HTERT RPE-1 (cell line): ENCODE data around the gene DFFB.

ENCODE experiments used
- in situ Hi-C: fragments of 300-500 bp; cut with MboI; formaldehyde crosslinking; loops from 4 replicates; pipeline ENCODE4 v1.14.3; 2020; ENCODE audit warnings: low sequenced_read_pairs

Gene DFFB

DNA sequence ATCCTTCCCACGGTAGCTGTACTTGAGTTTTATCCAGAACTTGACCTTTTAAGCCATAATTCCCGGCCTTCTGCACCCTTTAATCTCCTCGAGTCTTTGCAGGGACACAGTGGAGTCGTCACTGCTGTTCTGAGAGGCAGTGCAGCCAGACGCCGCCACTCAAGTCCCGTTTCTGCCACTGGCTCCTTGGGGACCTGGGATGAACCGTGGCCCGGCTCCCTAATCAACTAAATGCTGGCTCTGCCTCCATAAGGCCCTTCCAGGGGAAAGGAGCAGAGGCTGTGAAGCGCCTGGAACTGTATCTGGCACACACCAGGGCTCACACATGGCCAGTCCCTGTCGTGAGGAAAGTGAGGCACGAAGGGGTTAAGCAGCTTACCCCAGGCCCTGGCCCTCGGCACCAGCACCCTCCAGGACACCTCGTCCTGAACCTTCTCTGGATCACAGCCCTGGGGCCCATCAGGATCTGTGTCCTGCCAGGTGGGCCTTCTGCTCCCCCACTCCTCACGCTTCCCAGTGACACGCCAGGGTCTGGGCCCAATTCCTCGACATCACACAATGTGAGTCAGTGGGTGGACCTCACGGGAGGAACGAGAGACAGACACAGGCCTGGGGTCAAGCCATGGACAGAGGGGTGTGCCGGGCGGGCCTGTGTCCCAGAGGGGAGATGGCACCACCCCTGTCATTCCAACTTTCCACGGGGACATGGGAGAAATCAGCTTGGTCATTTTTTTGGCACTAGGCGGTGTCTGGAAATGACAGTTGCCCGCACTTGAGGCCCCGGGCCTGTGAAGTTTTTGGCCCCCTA is 66.3 kb downstream of the DFFB start:
- in situ Hi-C loops, result no loop called here

DNA sequence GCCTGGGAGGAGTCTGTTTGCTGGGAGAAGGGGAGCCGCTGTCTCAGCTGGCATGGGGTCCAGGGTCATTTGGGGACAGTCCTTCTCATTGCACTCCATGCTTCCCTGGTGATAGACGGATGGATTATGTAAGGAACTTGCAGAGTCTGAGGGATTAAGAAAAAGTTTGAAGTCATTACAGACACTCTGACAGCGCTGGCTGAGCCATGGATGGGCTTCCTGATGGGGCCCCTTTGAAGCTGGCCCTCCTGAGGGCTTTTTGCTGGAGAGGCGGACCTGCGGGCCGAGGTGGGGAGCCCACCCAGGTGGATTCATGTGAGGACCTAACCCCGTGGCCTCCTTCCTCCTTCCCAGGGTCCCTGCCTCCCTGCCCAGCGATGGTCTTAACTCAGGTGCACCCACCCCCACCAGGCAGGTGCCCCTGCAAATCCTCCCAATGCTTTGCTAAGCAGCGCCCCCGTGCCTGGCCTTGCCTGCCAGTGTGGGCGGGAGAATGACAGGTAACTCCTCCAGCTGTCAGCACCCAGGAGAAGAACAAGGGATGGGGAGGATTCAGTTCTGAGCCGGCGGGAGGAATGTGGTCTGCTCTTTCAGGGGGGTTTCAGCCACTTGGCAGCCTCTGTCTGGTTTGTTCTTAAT is 67.0 kb downstream of the DFFB start:
- in situ Hi-C loops, result no loop called here

DNA sequence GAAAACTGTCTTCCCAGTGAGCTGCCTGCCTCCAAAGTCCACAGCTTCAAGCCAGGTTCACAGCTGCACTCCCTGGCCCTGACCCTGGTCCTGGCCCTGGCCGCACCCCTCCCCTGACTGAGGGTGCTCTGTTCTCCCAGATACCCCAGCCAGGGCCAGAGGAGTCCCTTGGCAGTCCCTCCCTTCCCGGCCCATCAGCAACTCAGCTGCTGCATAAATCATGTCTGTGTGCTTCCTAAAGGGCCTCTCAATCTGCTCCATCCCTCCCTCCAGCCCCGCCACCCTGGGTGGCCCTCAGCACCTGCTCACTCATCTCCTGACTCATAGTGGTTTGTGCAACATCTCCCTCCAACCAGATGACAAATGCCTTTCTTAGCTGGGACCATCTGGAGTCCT is 67.5 kb downstream of the DFFB start:
- in situ Hi-C loops, result no loop called here

DNA sequence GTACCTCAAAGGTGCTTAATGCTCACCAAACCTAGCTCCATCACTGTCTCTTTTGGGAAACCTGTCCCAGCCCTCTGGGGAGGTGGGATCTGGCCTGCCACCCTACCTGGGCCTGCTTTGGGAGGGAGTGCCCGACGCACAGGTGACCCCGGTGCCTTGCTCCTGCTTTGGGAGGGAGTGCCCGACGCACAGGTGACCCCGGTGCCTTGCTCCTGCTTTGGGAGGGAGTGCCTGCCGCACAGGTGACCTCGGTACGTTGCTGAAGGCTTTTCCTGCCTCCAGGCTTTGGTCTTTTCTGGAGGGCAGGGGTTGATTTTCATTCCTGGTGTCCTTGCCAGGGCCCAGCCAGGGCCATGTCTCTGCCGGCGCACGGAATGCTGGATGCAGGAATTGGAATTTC is 68.0 kb downstream of the DFFB start:
- in situ Hi-C loops, result no loop called here

DNA sequence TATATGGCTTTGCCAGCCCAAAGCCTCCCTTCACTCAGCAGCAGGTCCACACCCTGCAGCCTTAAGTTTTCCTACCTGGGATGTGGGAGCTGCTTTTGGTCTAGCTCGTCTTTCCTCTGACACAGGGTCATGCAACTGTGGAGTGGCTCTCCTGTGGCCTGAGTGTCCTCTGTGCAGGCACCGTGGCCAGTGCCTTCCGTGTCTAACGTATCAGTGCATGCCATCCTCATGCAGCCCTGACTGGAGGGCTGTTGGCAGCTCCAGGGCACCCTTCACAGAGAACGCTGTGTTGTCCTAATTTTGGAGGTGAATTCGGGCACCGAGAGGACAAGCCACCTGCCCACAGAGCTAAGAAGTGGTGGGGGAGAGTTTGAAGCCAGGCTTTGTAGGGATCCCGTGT is 68.5 kb downstream of the DFFB start:
- in situ Hi-C loops, result no loop called here

DNA sequence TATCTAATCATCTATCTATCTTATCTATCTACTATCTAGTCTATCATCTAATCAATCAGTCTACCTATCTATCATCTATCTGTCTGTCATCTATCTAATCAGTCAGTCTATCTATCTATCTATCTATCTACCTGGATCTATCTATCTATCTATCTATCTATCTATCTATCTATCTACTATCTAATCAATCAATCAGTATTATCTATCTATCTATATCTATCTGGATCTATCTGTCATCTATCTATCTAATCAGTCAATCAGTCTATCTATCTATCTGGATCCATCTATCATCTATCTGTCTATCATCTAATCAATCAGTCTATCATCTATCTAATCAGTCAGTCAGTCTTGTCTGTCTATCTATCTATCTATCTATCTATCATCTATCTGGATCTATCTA is 69.7 kb downstream of the DFFB start:
- in situ Hi-C loops, result no loop called here

DNA sequence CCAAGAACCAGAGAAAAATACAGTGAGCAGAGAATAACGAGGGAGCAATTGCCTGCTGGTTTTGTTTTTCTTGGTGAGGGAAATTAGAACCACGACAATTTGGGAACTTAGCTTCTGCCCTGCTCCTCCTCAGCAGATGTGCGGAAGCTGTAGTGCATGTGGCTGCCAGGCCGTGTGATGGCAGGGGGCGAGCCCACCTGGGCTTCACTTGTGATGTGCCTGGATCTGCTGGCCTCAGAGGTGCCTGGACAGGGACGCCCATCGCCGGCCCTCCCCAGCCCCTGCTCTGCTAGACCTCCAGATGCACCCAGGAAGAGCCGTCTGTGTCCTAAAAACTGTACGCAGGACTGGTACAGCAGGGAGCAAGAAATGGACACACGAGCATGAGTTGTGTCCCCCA is 71.3 kb downstream of the DFFB start:
- in situ Hi-C loops, result no loop called here

DNA sequence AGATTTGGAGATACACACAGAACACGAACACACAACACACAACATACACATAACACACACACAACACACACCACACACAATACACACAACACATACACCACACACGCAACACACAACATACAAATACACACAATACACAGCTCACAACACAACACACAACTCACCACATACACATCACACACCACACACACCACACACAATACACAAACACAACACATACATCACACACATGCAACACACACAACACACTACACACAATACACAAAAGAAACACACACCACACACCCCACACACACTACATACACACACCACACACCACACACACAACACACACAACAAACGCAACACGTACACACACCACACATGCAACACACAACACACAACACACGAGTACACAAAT is 71.8 kb downstream of the DFFB start:
- in situ Hi-C loops, result no loop called here

DNA sequence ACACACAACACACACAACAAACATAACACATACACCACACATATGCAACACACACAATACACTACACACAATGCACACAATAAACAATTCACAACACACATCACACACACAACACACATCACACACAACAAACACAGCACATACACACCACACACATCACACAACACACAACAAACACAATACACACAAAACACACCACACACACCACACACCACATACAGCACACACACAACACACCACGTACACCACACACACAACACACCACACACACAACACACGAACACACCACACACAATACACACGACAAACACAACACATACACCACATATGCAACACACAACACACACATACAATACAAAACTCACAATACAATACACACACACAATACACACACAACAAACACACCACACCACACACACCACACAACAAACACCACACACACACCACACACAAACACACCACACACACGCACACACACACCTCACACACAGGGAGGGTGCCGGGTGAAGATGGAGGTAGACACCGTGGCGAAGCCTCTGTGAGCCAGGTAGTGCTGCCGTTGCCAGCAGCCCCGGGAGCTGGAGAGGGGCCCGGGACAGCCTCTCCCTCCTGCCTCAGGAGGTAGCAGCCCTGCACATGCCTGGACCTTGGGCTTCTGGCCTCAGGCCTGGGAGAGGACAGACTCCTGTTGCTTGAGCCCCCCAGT is 73.2 kb downstream of the DFFB start:
- in situ Hi-C loops, result no loop called here

DNA sequence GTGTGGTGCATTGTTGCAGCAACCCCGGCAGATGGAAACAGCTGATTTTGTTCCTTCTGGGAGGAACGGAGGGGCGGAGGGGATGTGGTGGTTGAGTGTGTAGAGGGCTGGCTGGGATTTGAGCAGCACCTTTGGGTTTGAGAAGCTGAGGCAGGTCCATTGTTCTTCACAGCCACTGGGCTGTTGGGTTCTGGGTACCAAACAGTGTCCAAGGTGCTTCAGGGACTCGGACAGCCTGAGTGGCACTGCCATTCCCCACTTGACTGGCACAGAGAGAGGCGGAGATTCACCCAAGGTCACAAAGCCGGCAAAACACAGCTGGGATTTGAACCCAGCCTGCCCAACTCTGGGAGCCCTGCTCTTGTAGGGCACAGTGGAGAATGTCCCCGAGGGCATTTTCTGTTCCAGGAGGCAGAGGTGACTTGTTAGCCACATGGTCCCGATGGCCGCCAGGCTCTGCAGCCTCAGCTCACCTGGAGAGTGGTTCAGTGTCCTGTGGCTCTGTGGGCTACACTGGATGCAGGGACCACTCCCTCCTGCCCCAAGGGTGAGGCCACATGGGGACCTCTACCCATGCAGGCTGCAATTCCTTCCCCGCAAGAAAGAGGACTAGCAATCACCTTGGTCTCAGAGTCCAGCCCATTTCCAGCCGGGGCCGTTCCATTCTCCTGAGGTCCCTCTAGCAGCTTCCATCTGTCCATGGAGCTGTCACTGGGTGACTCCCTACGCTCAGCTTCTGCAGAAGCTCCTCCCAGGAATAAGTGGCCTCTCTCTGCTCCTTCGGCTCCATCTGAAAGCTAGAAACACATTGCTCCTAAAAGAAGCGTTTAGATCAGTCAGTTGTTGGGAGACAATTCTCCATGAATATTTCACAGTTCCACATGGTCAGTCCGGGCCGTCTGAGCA is 74.0 kb downstream of the DFFB start:
- in situ Hi-C loops, result no loop called here

DNA sequence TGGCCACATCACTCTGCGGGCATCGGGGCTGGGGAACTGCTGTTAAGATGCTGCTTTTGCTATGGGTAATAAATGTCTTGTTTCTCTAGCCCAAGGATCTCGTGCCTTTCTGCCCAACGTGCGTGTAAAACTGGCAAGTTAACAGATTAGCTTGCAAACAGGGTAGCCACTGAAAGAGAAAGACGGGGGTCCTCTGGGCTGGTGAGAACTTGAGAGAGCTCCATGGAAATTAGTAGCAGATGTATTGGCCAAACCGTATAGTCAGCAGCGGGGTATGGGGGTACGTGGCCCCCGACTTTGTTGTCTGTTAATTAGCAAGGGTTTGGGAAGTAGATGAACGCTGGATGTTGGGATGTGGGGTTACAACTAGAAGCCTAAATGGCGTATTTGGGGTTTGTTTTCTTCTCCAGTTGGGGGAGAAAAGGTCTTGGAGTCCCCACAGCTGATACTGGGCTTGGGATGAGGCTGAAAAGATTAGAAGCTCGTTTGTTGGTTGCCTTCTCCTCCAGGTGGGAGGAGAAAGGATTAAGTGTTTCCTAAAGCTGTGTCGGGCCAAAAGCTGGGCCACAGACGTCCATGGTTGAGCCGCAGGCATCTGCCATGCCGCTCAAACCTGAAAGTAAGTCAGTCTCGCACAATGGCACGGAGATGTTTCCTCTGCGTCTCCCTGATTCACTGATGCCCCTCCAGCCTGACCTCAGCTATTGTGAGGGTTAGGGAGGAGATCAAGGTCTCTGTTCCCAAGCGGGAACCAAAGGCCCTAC is 75.1 kb downstream of the DFFB start:
- in situ Hi-C loops, result no loop called here
